ENCODE measurements around the gene NUAK1. TPM values are rescaled to one million over a fixed set of nuclear protein-coding genes. Genes with fewer than 3 reads are reported as not detected.

Gene NUAK1
- total RNA-seq, 2 experiments from 2014 or later = not detected

DNA sequence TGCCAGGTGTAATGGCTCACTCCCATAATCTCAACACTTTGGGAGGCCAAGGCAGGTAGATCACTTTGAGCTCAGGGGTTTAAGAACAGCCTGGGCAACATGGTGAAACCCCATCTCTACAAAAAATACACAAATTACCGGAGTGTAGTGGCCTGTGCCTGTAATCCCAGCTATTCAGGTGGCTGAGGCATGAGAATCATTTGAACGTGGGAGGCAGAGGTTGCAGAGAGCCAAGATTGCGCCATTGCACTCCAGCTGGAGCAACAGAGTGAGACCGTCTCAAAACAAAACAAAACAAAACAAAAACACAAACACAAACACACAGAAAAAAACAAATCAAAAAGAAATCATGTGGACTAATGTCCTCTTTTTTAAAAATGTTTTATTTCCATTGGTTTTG, 104.4 kb downstream of the NUAK1 start:
- Mint-ChIP-seq H3K9me3 (no peaks in the 10 kb centered on the region), H3K27ac (no peak overlapping the region), H3K4me3 (no peak overlapping the region), H3K36me3 (ENCODE audit: low read depth) (no peaks in the 10 kb centered on the region), H3K4me1 (ENCODE audit: low read depth) (no peaks in the 10 kb centered on the region), H3K27me3 (ENCODE audit: low read depth) (peaks cover 6% of the 10 kb centered on the region)
- intact Hi-C loops (cut with micrococcal nuclease) = no loop called here
- CTCF ChIA-PET = no interaction called here
- DNase-seq = no peak

- no peaks in the 10 kb centered on the region for H3K36me3 Mint-ChIP-seq (ENCODE audit: low read depth)
- no peak overlapping the region for H3K27ac Mint-ChIP-seq
- no peaks in the 10 kb centered on the region for H3K9me3 Mint-ChIP-seq
- peaks cover 6% of the 10 kb centered on the region for H3K27me3 Mint-ChIP-seq (ENCODE audit: low read depth)
- no peak overlapping the region for H3K4me3 Mint-ChIP-seq
- DNase-seq = no peak
- CTCF ChIA-PET = no interaction called here
- intact Hi-C loops (cut with micrococcal nuclease) = no loop called here
- no peaks in the 10 kb centered on the region for H3K4me1 Mint-ChIP-seq (ENCODE audit: low read depth)
Observed at GRCh38 chr12:106033161-106033675, 105.5 kb downstream of the NUAK1 start.

GRCh38 chr12:106032623-106032925, 106.2 kb downstream of the NUAK1 start:
- CTCF ChIA-PET = no interaction called here
- Mint-ChIP-seq H3K27ac (no peak overlapping the region), H3K4me3 (no peak overlapping the region), H3K27me3 (ENCODE audit: low read depth) (peaks cover 10% of the 10 kb centered on the region), H3K36me3 (ENCODE audit: low read depth) (no peaks in the 10 kb centered on the region), H3K4me1 (ENCODE audit: low read depth) (no peaks in the 10 kb centered on the region), H3K9me3 (no peaks in the 10 kb centered on the region)
- no peak for DNase-seq
- intact Hi-C loops (cut with micrococcal nuclease) = no loop called here

GRCh38 chr12:106031761-106032622, 106.8 kb downstream of the NUAK1 start:
- DNase-seq = no peak
- intact Hi-C loops (cut with micrococcal nuclease) = no loop called here
- Mint-ChIP-seq H3K27ac (no peak overlapping the region), H3K36me3 (ENCODE audit: low read depth) (no peaks in the 10 kb centered on the region), H3K4me3 (no peak overlapping the region), H3K4me1 (ENCODE audit: low read depth) (no peaks in the 10 kb centered on the region), H3K27me3 (ENCODE audit: low read depth) (peaks cover 11% of the 10 kb centered on the region), H3K9me3 (no peaks in the 10 kb centered on the region)
- CTCF ChIA-PET = no interaction called here

GRCh38 chr12:106030210-106031071, 108.3 kb downstream of the NUAK1 start:
- Mint-ChIP-seq H3K27me3 (ENCODE audit: low read depth) (peaks cover 11% of the 10 kb centered on the region), H3K9me3 (no peaks in the 10 kb centered on the region), H3K4me3 (no peak overlapping the region), H3K4me1 (ENCODE audit: low read depth) (no peaks in the 10 kb centered on the region), H3K27ac (no peak overlapping the region), H3K36me3 (ENCODE audit: low read depth) (no peaks in the 10 kb centered on the region)
- CTCF ChIA-PET = interaction anchor here (0.7 kb wide), 1 partner anchor 11 kb away, joined by 4 read pairs; no protein-coding TSS in a partner anchor
- DNase-seq = no peak
- intact Hi-C loops (cut with micrococcal nuclease) = no loop called here

GRCh38 chr12:106029532-106029931, 109.2 kb downstream of the NUAK1 start:
- no peaks in the 10 kb centered on the region for H3K4me1 Mint-ChIP-seq (ENCODE audit: low read depth)
- CTCF ChIA-PET = no interaction called here
- no peak for DNase-seq

DNA sequence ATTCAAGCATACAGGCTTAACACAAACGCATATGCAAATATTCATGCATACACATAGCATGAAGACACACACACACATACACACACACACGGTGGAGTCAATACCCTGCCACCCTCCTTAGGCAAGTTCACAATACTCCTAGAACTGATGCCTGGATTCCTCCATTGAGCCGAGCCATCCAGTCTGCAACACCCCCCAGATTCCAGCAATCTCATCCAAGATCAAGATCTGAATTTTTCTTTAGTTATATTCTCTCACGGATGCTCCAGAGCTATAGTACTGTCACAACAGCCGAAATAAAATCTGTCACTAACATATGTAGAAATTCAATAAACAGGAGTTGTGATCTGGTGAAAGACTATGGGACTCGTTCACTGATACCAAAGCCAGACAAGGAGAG, 110.8 kb downstream of the NUAK1 start:
- Mint-ChIP-seq H3K4me1 (ENCODE audit: low read depth) (no peaks in the 10 kb centered on the region), H3K36me3 (ENCODE audit: low read depth) (no peaks in the 10 kb centered on the region), H3K4me3 (no peak overlapping the region), H3K9me3 (no peaks in the 10 kb centered on the region), H3K27ac (no peak overlapping the region), H3K27me3 (ENCODE audit: low read depth) (peaks cover 11% of the 10 kb centered on the region)
- no peak for DNase-seq
- intact Hi-C loops (cut with micrococcal nuclease) = no loop called here
- CTCF ChIA-PET = no interaction called here

More at GRCh38 chr12:106029532-106029931, 109.2 kb downstream of the NUAK1 start:
- Mint-ChIP-seq H3K27ac (no peak overlapping the region), H3K9me3 (no peaks in the 10 kb centered on the region), H3K27me3 (ENCODE audit: low read depth) (peaks cover 11% of the 10 kb centered on the region), H3K4me3 (no peak overlapping the region), H3K36me3 (ENCODE audit: low read depth) (no peaks in the 10 kb centered on the region)
- intact Hi-C loops (cut with micrococcal nuclease) = no loop called here

GRCh38 chr12:106027286-106027685, 111.5 kb downstream of the NUAK1 start:
- intact Hi-C loops (cut with micrococcal nuclease) = no loop called here
- no peak overlapping the region for H3K27ac Mint-ChIP-seq
- peaks cover 11% of the 10 kb centered on the region for H3K27me3 Mint-ChIP-seq (ENCODE audit: low read depth)
- CTCF ChIA-PET = no interaction called here
- H3K4me1 Mint-ChIP-seq (ENCODE audit: low read depth) = no peaks in the 10 kb centered on the region
- no peaks in the 10 kb centered on the region for H3K9me3 Mint-ChIP-seq
- H3K36me3 Mint-ChIP-seq (ENCODE audit: low read depth) = no peaks in the 10 kb centered on the region
- no peak for DNase-seq
- no peak overlapping the region for H3K4me3 Mint-ChIP-seq

- Mint-ChIP-seq H3K36me3 (ENCODE audit: low read depth) (no peaks in the 10 kb centered on the region), H3K27me3 (ENCODE audit: low read depth) (peaks cover 9% of the 10 kb centered on the region), H3K4me3 (no peak overlapping the region), H3K27ac (no peak overlapping the region), H3K4me1 (ENCODE audit: low read depth) (no peaks in the 10 kb centered on the region), H3K9me3 (no peaks in the 10 kb centered on the region)
- CTCF ChIA-PET = no interaction called here
- intact Hi-C loops (cut with micrococcal nuclease) = no loop called here
- DNase-seq = no peak
Observed at GRCh38 chr12:106025129-106025528, 113.6 kb downstream of the NUAK1 start.

- intact Hi-C loops (cut with micrococcal nuclease) = no loop called here
Observed at GRCh38 chr12:106023039-106023438, 115.7 kb downstream of the NUAK1 start.

DNA sequence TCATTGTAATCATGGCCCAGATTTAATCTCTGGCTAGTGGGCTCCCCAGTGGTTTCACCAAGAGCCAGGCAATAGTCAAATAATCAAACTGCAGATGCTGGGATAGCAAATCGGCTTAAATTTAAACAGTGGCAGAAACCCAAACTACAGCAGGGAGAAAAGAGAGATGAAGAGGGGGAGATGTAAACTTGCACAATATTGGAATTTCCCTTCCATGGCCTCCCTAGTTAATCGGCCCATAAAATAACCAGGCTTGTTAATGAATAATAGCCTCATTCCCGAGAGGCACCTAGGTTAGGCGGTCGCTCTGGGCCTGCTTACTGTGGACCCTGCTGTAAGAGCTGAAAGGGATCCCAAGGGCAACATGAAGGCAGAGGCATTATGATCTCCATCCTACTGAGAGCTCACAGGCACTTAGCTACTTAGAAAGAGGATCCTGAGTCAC, 116.2 kb downstream of the NUAK1 start:
- Mint-ChIP-seq H3K4me3 (no peak overlapping the region), H3K27ac (no peak overlapping the region), H3K4me1 (ENCODE audit: low read depth) (no peaks in the 10 kb centered on the region), H3K27me3 (ENCODE audit: low read depth) (peaks cover 4% of the 10 kb centered on the region), H3K36me3 (ENCODE audit: low read depth) (no peaks in the 10 kb centered on the region), H3K9me3 (peaks cover 9% of the 10 kb centered on the region)
- CTCF ChIA-PET = no interaction called here
- intact Hi-C loops (cut with micrococcal nuclease) = no loop called here
- DNase-seq = no peak

More at GRCh38 chr12:106023039-106023438, 115.7 kb downstream of the NUAK1 start:
- Mint-ChIP-seq H3K4me1 (ENCODE audit: low read depth) (no peaks in the 10 kb centered on the region), H3K9me3 (peaks cover 9% of the 10 kb centered on the region), H3K36me3 (ENCODE audit: low read depth) (no peaks in the 10 kb centered on the region), H3K27ac (no peak overlapping the region), H3K27me3 (ENCODE audit: low read depth) (peaks cover 9% of the 10 kb centered on the region), H3K4me3 (no peak overlapping the region)
- CTCF ChIA-PET = no interaction called here
- no peak for DNase-seq

DNA sequence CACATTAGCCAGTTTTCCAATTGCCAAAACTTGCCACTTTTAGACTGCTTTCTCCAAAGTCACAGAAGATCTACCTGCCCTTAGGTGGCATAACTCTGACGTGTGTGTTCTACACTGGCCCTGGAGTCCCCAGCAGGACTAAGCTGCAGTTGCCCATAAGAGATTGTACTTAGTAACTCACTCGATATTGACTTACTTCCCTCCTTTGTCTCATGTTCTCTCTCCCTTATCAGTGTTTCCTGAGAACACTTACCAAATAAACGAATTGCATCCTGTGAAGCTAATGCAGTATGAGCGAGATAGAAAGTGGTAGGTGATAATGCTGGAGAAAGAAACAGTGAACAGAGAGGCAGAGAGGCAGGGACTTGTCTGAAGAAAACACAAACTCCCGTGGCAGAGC, 117.2 kb downstream of the NUAK1 start:
- Mint-ChIP-seq H3K4me3 (no peak overlapping the region), H3K4me1 (ENCODE audit: low read depth) (no peaks in the 10 kb centered on the region), H3K9me3 (peaks cover 9% of the 10 kb centered on the region), H3K27ac (no peak overlapping the region), H3K36me3 (ENCODE audit: low read depth) (no peaks in the 10 kb centered on the region), H3K27me3 (ENCODE audit: low read depth) (peaks cover 3% of the 10 kb centered on the region)
- CTCF ChIA-PET = no interaction called here
- intact Hi-C loops (cut with micrococcal nuclease) = no loop called here
- no peak for DNase-seq
